Activated CD8-positive, alpha-beta memory T cell treated with anti-CD3 and anti-CD28 coated beads, Interleukin-2, amount 50 U/mL, for 4 hours (primary cell): ENCODE results near the gene CSPG5.

Experiments used
- DNase-seq: peaks from one replicate; pipeline ENCODE4 v3.0.0-alpha.2; 2020

CSPG5 gene

DNA sequence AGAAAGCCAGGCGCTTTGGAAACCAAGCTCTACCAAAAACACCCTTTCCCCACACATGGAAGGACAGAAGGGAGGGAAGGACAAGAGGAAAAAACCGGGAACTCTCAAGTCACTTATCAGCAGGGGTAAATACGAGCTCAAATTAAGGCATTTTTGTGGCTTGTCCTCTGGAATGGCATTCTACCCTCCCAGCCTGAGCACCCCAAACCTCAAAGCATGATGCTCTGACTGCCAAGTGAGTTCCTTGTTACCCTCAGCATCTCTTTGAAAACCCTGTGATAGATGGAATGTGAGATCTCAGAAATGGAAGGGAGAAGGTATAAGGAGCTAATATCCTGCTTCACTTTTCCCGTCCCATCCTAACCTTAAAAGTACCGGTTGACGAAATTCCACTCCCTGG, 8.1 kb upstream of the CSPG5 start:
- no peak for DNase-seq

DNA sequence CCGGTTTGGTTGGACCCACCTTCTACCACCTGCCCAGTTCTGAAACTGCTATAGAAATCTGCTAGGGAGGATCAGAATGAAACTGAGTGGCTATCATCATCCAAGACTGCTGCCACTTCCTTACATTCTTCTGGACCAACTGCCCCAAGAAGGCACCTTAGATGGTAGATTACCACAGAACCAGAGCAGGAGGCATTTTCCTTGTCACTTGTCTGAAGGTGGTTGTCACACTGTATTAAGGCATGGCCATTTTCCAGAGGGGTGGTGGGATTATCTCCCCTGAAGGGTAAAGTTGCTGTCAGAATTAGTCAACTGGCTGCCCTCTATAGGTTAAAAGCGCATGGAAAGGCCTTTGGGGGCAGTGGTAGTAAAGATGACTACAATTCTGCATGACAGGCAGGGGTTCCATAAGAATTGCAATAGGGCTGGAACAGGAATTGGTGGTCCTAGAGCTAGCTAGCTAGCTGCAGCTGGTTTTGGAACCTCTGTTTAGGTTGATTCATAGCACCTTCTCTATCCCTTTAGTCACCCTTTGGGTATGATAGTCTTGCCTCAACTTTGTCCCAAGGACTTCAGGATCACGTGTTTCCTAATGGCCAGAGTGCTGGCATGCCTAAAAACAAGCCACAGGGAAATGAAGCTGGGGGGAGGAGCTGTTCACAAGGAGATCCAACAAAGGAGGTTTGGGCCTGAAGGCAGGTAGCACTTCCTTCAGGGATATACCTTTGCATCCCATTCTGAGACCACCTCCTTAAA, 4.8 kb upstream of the CSPG5 start:
- no peak for DNase-seq

DNA sequence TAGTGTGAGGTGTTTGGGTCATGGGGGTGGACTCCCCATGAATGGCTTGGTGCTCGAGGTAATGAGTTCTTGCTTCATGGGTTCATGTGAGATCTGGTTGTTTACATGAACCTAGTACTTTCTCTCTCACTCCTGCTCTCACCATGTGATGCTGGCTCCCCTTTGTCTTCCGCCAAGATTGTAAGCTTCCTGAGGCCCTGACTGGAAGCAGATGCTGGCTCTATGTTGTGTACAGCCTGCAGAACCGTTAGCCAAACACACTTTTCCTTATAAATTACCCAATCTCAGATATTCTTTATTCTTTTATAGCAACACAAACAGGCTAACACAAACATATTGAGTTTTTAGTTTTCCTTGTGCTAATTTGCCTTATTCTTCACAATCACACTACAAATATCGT, 3.2 kb upstream of the CSPG5 start:
- DNase-seq: no peak

DNA sequence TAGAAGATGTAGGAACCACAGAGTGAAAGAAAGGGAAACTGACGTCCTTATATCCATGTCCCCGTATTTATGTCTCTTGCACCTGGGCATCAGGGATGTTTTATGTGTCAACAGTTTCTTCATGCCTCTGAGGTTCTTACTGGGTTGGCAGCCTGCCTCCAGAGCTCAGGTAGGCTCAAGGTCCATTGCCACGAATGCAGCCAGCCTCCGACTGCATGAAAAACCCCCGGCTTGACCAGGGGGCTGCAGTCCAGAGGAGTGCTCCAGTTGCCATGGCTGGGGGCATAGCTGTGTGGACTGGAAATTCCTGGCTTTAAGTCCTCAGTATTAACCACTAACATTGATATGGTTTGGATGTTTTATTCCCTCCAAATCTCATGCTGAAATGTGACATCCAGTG, 2.8 kb upstream of the CSPG5 start:
- DNase-seq: no peak

DNA sequence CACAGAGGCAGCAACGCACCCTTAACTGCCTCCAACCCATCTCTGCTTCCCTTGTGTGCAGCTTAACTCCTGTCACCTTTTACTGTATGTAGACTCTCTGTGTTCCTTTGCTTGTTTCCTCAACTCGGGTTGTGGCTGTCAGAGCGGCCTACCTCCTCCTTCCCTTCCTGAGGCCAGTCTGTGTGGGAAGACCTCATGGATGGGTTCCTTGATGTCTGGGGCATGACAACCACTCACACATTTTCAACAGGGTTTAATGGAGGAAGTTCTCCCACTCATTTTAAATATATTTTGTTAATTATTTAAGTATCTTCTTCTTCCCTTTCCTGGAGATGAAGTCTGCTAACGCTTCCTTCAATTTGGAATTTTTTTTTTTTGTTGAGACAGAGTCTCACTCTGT, 1.8 kb upstream of the CSPG5 start:
- DNase-seq: no peak

DNA sequence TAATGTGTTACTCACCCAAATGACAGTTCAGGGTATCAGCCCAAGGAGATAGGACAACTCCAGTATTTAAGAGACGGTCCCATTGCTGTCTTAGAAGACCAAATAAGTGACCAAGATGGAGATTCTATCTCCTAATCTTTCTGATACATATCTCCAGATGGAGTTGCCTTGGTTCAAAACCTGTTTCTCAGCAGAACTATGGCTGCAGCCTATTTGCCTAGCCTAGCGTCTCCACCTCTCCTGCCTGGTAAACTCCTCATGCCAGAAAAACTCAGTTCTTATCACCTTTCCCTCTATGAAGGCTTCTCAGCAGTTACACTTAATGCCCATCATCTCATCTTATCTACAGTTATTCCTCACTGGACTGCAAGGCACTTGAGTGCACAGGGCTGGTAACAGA, 1.2 kb upstream of the CSPG5 start:
- no peak for DNase-seq

DNA sequence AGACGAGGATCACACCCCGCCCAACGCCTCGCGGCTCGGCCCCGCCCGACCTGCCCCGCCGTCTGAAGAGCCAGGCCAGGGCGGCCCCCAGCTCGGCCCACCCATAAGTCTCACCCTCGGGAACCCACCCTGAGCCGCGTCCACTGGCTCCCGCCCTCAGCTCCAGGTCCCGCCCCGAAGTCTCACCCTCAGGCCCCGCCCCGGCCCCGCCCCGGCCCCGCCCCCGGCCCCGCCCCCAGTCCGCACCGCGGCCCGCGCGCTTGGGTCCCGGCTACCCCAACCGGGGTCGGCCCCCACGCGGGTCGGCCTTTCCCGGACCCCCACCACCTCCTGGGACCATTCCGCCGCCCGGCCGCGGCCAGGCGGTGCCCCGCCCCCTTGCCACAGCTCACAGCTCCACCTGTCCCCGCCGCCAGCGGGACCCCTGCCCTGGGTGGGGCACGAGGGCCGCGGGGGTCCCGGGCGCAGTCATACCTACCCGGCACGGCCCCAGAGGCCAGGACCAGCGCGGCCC, 489 bp downstream of the CSPG5 start:
- DNase-seq: peak; percentile 34

DNA sequence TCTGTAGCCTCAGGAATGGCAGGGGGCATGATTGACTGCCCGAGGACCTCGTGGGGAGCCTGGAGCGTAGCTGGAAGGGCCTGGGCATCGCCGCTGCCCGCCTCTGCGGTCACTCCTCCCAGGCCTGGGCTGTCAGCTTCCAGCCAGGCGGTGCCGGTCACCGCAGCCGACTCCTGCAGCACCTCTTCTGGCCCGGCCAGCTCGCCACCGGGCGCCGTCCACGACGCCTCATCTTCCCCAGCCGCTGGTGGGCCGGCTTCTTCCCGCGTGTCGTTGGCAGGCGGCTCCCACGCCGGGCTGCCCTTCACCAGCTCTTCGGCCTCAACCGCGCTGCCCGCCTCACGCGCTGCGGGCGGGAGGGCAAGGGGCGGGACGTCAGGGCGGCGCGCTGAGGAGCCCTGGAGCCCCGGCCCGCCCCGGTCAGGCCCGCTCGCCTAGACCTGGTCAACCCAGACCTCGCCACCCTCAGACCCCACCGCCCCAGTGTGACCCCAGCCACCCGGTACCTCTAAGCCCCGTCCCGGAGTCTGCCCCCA, 1.0 kb downstream of the CSPG5 start:
- no peak for DNase-seq

DNA sequence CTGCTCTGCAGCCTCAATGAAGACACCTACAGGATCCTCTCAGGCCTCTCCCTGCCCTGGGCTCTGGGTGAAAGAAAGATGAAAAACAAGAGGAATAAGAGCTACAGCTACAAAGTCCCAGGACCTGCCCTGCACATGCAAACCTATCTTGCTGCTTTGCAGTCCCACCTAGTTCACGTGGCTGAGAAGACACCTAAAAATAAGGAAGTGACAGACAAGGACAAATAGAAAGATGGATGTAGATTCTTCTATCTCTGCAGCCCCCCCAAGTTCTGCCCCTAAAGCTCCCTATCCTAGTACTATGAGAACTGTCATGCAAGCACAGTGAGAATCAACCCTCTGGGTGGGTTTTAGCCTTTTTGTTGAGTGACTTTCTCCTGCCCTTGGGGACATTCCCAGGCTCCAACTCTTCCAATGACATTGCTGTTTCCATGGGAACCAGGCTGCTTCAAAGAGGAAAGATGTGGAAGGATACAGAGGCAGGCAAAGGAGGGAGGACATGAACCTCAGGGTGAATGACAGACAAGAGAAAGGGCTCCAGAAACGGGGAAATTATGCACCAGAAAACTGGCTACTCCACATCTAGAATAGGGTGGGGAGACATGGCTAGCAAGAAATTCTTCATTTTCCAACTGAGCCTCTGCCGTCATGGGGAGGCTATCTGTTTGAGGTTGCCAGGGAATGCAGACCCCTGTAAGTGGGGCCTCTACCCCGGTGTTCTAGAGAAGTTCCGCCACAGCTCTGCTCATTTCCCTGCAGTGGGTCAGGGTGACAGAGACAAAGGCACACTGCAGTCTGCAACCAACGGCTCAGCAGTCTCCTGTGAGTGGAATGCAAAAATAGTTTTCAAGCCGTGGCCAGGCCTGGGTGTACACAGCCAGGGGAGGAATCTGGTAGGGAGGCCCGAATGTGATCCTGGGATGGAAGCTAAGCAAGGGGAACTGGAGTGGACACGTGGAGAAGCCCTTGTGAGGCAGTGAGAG, 5.2 kb downstream of the CSPG5 start:
- no peak for DNase-seq

DNA sequence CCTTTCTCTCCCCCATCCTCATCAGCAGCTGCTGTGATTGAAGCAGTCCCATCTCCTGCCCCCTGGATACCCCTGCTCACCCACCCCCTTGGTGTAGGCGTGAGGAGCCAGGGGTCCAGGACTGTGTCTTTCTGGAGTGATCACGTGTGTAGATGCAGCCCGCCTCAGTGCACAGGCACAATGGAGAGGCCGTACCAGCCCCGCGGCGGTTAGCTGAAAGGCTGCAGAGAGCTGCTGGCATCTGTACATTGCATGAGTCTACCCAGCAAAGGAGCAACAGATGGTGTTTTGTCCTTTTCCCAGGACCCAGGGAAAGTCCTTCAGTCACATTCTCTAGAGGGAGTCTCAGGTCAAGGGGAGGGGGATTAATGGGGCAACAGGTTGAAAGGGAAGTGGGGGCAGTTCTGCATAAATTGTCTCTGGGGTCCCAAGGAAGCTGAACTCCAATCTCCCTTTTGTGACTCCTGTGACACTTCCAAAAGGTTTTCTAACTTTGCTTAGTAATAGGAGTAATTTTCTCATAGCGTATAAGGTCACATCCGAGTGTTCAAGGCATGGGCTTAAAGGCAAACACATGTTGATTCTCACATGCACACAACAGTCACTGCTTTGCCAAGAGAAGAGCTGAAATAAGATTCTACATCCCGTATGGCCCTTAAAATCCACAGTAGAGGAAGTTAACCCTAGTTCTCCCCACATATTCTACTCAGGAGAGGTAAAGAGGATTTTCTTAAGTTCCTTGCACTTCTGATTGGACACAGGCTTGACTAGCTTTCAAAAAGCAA, 7.1 kb downstream of the CSPG5 start:
- DNase-seq: no peak

DNA sequence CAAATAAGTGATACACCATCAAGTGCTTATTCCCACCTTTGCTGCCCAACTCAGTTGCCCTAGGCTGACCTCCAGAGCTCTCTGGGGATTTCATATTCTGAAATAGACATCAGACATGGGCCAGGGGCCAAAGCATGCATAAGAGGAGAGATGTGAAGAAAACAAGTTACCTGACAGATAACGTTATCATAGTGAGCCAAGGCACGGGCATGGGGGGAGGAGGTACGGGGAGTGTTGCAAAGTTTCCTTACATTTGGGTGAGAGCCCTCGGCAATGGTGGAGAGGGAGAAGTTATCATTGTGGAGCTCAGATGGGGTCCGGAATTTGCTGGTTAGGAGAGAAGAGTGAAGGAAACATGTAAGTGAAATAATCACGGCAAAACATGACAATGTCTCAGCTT, 9.8 kb downstream of the CSPG5 start:
- no peak for DNase-seq

DNA sequence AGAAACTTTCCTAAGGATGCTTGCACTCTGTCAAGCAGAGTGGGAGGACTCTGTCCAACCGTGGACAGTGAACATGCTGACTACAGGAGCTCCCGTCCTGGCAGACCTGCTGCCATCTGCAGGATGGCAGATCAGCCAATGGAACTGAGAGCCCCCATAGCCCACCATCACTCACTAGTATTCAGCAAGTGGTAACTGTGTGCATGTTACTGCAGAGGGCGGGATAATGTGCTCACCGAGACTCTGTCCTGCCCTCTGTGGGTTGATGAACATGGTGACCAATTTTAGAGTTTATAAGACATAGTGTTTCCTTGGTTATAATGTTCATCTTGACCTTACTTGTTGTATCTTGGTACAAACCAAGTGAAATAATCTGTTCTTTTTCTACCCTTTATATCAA, 11.5 kb downstream of the CSPG5 start:
- DNase-seq: no peak

DNA sequence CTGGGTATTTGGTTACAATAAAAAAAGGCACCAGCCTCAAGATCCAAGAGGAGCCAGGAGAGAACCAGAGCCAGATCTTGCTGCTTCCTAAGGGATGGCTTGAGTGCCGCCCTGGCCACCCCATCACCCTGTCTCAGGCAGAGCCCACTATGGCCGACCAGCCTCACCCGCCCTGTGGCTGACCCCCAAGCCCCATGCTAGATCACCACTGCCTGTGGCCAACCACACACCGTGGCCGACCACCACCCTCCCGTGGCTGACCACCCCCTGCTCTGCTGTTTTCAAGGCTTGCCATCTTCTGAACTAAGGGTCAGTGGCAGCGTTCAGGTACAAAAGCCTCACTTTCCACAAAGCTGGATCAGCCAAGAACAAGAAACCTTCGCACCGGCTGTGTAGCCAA, 12.0 kb downstream of the CSPG5 start:
- DNase-seq: no peak

DNA sequence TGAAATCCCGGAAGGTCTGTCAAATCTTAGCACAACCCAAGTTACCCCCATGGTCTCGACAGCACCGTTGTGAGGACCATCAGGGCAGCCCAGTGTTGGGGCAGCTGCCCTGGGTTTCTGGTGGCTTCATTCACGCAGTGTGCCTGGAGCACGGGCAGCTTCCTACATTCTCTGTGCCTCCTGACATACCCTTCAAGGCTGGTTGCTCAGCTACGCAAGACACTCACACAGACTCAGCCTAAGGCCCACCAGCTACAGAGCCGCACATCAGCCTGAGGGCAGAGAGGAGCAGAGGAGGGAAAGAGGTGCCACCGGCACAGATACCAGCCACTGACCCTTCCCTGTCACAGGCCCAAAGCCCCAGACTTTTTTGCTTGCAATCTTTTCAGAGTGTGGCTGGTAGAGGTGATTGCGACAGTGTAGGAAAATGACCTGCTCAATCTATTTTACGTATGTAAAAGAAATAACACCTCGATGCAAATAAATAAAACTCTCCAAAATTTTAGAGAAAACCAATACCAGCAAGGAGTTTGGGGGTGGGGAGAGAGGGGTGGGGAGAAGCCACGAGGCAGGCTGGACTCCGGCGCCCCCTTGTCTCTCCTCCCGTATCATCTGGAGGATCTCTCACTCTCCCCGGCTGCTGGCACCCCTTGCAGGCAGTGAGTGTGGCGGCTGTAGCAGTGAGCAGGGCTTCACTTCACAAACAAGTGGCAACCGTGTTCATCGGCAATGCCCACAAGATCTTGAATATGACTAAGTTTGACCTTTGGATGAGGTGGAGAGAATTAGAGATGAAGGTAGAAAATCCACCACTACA, 12.7 kb downstream of the CSPG5 start:
- DNase-seq: no peak

DNA sequence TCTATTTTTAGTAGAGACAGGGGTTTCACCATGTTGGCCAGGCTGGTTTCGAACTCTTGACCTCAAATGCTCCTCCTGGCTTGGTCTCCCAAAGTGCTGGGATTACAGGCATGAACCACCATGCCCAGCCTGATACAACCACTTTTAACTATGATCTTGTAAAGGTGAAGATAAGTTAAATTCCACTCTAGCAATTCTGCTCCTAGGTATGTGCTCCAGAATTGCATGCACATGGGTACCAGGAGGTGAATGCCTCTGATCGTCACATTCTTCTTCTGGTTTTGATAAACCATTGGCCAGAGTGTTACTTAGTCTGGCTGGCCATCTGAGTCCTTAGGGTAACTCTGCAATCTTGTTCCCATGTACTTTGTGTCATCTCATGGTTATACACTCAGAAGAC, 22.3 kb downstream of the CSPG5 start:
- no peak for DNase-seq

DNA sequence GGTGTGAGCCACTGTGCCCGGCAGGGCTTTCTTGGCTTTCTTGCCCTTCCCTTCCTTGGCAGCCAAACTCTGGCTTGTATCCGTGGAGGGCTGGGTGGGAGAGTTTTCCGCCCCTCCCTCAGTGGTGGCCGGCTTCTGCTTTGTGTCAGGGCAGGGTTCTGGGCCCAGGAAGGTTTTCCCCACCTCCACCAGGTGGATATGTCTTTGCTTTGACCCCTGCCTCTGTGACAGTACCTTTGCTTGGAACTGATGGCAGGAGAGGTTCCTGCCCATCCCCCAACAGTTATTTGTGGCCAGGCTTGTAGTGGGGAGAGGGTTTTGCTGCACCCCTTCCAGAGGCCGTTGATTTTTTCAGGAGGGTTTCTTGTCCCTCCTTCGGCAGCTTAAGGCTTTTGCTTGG, 24.3 kb downstream of the CSPG5 start:
- no peak for DNase-seq

DNA sequence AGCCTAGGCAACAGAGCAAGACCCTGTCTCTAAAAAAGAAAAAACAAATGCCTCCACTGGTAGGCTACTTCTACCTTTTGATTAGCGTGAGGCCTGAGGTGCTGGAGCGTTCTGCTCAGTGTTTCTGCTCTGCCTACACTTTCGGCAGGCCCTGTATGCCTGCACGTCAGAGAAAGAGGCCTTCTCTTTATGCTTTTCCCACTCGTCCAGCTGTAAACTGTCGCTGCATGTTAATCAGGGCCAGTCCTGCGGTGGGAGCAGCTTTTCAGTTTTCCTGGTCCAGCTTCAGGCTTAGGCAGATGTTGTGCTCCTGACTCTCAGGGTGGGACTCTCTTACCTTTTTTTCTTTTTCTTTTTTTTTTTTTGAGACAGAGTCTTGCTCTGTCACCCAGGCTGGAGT, 25.3 kb downstream of the CSPG5 start:
- DNase-seq: no peak

DNA sequence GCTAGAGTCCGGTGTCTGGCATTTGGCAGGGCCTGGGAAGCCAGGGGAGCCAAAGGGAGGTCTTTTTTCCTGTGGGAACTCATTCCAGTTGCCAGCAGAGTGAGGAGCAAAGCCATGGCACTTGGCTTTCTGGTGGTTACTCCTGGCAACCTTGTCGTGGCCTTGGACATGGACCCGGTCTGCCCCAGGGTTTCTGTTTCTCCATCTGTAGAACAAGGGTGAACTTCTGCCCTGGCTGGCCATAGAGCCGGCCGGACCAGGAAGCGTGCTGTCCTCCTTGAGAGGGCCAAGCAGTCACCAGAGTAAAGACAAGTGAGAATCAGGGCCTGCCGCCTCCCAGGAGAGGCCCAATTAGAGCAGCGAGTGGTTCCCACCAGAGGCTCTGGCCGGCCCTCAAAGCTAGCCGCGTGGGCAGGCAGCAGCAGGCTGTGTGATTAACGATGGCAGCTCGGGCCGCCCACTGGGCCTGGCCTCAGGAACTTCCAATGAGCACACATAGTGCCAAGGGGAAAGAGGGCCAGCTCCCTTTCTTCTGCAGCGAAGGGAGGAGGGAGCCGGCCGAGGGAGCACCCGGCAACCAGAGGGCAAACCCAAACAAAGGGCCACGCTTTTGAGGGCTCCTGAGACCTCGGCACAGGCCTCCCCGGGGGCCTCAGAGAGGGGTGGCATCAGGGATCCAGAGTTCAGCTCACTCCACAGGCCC, 36.0 kb downstream of the CSPG5 start:
- DNase-seq: no peak

DNA sequence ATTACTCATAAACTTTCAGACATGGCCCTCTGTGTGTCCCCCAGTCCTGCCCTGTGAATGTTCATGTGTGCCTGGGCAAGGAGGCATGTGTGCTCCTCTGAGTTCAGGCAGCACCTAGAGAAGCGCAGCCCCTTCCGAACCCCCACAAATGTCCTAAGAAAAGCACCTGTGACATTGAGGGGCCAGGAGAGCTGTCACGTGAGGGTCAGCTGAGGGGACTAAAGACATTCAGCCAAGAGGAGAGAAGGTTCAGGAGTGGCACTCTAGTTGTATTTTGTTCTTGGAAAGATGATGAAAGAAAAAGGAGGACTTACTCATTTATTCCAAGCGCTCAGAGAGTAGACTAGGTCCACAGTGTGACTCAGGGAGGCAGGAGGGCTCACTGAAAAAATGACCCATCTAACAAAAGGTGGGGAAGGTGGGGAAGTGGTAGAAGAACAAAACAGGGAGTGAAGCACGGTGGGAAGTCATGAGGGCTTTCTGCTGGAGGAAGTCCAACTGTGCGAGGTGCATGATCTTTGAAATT, 37.0 kb downstream of the CSPG5 start:
- DNase-seq: no peak

DNA sequence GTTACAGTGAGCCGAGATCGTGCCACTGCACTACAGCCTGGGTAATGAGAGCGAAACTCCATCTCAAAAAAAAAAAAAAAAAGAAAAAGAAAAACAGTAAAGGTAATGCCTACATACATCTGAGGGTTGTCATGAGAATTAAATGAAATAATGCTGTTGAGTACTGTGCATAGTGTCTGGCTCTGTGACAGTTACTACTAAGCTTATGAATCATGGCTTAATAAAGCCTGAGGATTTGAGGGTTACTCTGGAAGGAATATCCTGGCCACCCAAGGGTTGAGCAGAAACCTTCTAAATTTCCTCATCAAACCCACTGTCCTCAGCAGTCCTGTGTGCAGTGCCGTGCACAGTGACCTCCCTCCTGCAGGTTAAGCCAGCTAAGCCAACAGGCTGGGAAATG, 38.4 kb downstream of the CSPG5 start:
- no peak for DNase-seq

DNA sequence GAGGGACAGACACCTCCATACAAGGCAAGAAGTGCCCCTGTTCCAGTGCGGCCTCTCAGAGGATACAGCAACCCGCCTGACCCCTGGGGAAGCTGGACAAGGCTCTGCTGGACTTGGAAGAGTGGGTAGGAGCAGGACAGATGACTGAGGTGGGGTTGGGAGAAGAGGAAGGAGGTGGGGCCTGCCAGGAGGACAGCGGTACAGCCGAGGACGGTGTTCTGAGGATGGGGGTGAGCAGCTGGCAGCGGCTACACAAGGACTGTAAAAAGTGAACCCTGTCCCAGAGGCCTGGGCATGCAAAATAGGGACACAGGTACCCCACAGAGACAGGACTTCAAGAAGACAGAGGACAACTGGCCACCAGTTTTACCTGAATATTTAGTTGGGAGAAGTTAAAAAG, 41.7 kb downstream of the CSPG5 start:
- no peak for DNase-seq
